ENCODE data around the gene PTAFR.

PTAFR gene

GRCh38 chr1:28176492-28177470, at the start of gene PTAFR:
PTAFR (minus strand) TSS chr1:28176690; CDS start chr1:28151021, 25,669 bp downstream.
- DNase-seq = no peak

GRCh38 chr1:28213315-28213714, 36.8 kb upstream of the PTAFR start:
- DNase-seq = no peak

DNA sequence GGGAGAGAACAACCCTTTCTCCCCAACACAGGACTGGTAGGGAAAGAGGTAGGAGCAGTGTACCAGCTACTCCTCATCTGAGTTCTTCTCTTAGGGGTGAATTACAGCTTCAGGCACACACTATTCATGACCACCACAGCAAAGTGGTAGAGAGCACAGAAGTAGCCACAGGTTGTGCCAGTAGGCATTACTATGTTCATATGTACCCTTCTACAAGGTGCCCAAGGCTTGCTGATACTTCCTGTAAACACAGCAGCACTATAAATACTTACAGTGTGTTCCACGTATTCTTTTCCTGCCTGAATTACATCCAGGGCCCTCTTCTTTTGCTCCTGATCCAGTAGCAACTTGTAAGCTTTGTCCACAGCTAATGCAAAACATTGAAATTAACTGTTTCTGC, 33.2 kb upstream of the PTAFR start:
- no peak for DNase-seq

- DNase-seq = peak; percentile 66
Measured at GRCh38 chr1:28208818-28209441, 32.4 kb upstream of the PTAFR start.

DNA sequence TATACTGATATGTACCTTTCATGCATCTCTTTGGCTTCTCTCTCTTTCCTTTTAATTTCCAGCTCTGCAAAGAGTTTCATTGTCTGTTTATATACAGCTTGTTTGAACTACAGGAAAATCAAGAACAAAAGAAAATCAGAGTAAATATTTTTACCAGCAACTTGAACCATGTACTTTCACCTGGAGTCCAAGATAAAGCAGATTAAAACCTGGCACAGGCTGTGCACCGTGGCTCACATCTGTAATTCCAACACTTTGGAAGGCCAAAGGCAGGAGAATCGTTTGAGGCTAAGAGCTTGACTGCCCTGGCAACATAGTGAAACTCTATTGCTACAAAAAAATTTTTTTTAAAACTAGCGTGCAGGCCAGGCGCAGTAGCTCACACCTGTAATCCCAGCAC, 28.8 kb upstream of the PTAFR start:
- no peak for DNase-seq

GRCh38 chr1:28200234-28200873, 23.9 kb upstream of the PTAFR start:
- no peak for DNase-seq

GRCh38 chr1:28199328-28200233, 23.1 kb upstream of the PTAFR start:
- peak; percentile 59 for DNase-seq

DNA sequence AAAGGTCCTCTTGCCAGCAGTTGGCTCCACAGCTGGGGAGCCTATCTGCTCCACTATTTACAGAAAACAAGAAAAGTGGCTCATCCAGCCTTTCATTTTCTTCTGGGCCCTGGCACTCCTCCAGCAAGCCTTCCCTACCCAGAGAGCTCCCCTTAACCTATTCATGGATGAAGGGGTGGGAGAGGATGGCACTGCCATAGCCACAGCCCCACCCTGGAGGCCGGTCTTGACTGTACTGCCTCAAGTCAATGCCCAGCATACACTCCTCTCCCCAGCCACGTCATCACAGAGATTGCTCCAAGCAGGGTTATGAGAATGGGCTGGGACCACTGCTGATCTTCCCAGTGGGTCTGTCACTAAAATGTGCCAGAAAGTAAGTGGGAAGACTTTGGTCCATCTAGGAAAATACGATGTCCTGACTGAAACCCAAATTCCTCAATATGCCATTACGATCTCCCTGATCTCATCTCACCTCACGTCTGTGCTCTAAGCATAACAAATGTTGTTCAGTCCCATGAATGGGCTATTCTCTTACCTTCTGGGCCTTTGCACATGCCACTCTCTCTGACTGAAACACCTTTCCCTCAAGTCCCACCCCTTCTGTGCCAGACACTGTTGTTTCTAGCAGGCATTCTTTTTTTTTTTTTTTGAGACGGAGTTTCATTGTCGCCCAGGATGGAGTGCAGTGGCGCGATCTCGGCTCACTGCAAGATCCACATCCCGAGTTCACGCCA, 21.4 kb upstream of the PTAFR start:
- DNase-seq = no peak

GRCh38 chr1:28196330-28196729, 19.8 kb upstream of the PTAFR start:
- DNase-seq = no peak

DNA sequence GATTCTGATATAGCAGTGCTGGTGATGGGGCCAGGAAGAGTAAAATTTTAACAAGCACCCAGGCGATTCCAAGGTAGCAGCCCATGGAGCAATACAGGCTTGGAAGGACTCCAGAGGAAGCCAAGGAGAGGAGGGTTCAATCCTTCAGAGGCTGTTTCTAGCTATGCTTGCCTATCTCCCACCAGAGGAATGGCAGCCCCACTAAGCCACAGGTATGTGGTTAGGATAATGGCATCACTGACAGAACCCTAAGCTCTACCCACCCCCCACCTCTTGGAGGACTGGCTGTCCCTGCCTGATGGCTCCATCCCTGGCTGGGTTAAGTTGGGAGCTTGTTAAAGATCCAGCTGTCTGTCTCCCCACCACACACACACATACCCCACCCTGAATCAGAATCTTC, 19.3 kb upstream of the PTAFR start:
- DNase-seq = no peak

GRCh38 chr1:28194326-28195035, 18.0 kb upstream of the PTAFR start:
- DNase-seq = no peak

GRCh38 chr1:28193701-28194161, 17.2 kb upstream of the PTAFR start:
- no peak for DNase-seq

- DNase-seq = no peak
Measured at GRCh38 chr1:28190996-28191645, 14.6 kb upstream of the PTAFR start.

DNA sequence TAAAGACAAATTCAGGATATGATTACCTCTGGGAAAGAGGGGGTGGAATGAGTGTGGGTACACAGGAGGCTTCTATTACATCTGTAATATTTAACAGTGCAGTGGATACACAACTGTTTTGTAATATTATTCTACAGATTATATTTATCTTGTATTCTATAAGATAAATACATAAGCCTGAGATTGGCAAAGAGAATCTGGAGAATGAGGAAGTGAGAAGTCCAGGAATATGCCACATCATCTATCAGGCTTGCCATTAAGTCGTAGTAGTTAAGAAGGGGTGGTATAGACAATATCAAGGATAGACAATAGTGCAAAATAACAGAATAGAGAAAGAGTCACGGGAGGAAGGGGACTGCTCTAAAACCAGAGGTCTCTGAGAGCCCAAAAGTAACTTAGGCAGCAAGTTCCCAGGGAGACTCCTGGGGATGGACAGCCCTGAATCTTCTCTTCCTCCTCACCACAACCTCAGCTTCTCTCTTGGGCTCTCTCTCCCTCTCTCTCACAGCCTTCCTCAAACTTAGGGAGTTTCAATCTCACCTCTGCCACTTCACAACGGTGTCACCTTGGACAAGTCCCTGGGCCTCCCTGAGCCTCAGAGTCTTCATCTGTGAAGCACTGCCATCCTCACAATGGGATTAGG, 14.0 kb upstream of the PTAFR start:
- no peak for DNase-seq

- no peak for DNase-seq
Measured at GRCh38 chr1:28185071-28185470, 8.6 kb upstream of the PTAFR start.

GRCh38 chr1:28180306-28181305, 4.1 kb upstream of the PTAFR start:
- DNase-seq = no peak

- no peak for DNase-seq
Measured at GRCh38 chr1:28178690-28179485, 2.4 kb upstream of the PTAFR start.
